SH-SY5Y (cell line): ENCODE measurements around the gene ACOT8.

ENCODE experiments used
- GATA2 ChIP-seq: IDR thresholded peaks from 2 replicates; pipeline ENCODE4 v1.6.1; 2011; ENCODE audit warnings: mild to moderate bottlenecking, low read depth, low read length
- GATA3 ChIP-seq: IDR thresholded peaks from 2 replicates; pipeline ENCODE4 v1.6.1; 2011; ENCODE audit warnings: low read depth, mild to moderate bottlenecking, low read length, moderate library complexity

GRCh38 chr20:45832619-45833018 lies 24.6 kb downstream of the ACOT8 start:
- TF ChIP-seq GATA2 (no peak), GATA3 (no peak)
